ENCODE measurements around the gene SF3B4.

DNA sequence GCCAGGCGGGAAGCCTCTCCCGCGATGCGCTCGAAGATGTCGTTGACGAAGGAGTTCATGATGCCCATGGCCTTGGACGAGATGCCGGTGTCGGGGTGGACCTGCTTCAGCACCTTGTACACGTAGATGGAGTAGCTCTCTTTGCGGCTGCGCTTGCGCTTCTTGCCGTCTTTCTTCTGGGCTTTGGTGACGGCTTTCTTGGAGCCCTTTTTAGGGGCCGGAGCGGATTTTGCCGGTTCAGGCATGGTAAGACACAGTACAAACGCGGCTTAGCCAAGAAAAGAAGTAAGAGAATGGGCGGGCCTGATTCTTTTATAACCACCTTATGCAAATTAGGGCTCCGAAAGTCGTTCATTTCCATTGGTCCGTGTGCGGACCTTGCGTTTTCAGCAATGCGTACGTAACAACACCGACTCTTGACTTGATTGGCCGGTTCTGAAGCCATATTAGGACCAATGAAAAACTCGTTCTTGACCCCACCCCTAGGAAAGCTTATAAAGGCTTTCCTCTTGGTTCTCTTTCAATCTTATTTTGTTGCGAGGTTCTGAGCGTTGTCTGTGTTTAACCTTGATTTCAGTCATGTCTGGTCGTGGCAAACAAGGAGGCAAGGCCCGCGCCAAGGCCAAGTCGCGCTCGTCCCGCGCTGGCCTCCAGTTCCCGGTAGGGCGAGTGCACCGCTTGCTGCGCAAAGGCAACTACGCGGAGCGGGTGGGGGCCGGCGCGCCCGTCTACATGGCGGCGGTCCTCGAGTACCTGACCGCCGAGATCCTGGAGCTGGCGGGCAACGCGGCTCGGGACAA, 41.0 kb downstream of the SF3B4 start:
- peak; percentile 94 to 100 (median 100) for TF ChIP-seq POLR2A (IDR thresholded peaks at IDR 0.05)
- TF ChIP-seq EP300 (IDR thresholded peaks at IDR 0.05), result peak in 2 of 4 donors; percentile 47 to 93
- peak; percentile 98 to 100 for TF ChIP-seq POLR2AphosphoS5 (IDR thresholded peaks at IDR 0.05)
- TF ChIP-seq, protein P1, sequence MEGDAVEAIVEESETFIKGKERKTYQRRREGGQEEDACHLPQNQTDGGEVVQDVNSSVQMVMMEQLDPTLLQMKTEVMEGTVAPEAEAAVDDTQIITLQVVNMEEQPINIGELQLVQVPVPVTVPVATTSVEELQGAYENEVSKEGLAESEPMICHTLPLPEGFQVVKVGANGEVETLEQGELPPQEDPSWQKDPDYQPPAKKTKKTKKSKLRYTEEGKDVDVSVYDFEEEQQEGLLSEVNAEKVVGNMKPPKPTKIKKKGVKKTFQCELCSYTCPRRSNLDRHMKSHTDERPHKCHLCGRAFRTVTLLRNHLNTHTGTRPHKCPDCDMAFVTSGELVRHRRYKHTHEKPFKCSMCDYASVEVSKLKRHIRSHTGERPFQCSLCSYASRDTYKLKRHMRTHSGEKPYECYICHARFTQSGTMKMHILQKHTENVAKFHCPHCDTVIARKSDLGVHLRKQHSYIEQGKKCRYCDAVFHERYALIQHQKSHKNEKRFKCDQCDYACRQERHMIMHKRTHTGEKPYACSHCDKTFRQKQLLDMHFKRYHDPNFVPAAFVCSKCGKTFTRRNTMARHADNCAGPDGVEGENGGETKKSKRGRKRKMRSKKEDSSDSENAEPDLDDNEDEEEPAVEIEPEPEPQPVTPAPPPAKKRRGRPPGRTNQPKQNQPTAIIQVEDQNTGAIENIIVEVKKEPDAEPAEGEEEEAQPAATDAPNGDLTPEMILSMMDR (IDR thresholded peaks at IDR 0.05), result peak in 2 of 6 experiments; percentile 6 to 38

Data from upper lobe of left lung (tissue), 4 donors.